Neural cell (in vitro differentiated cells): ENCODE results near the gene TENT4B. TPM values are rescaled to one million over a fixed set of nuclear protein-coding genes. Genes with fewer than 3 reads are reported as not detected.

Source experiments
- H2AFZ ChIP-seq: fragments of 200-600, 300-800 bp; sonication (generic), shearing (Covaris generic); 2 replicates; pipeline ENCODE4 v1.6.0; 2014; ENCODE audit warnings: low read depth, mild to moderate bottlenecking, antibody characterized with exemption, low read length, moderate library complexity
- H3F3A ChIP-seq: fragments of 200-600 bp; shearing (Covaris generic); 2 replicates; pipeline ENCODE4 v1.6.1; 2016; ENCODE audit warnings: mild to moderate bottlenecking, moderate library complexity, mixed read lengths, antibody characterized with exemption, low read length; ENCODE audit not compliant: insufficient read depth, poor library complexity, severe bottlenecking
- H3K27ac ChIP-seq: fragments of 200-600, 300-800 bp; sonication (generic), shearing (Covaris generic); 2 replicates; pipeline ENCODE4 v1.5.1; 2014; ENCODE audit warnings: mild to moderate bottlenecking, low read length, moderate library complexity
- H3K27me3 ChIP-seq: fragments of 300-800, 200-600 bp; sonication (generic), shearing (Covaris generic); 2 replicates; pipeline ENCODE4 v1.6.0; 2014; ENCODE audit warnings: mild to moderate bottlenecking, low read depth, low read length, moderate library complexity; ENCODE audit not compliant: insufficient read depth
- H3K36me3 ChIP-seq: fragments of 300-800, 200-600 bp; sonication (generic), shearing (Covaris generic); 2 replicates; pipeline ENCODE4 v1.5.1; 2014; ENCODE audit warnings: mild to moderate bottlenecking, antibody characterized with exemption, low read length, moderate library complexity; ENCODE audit not compliant: insufficient read depth
- H3K4me2 ChIP-seq: fragments of 300-800, 200-600 bp; sonication (generic), shearing (Covaris generic); 2 replicates; pipeline ENCODE4 v1.6.0; 2014; ENCODE audit warnings: mild to moderate bottlenecking, low read length
- H3K4me3 ChIP-seq: fragments of 300-800, 200-600 bp; sonication (generic), shearing (Covaris generic); 2 replicates; pipeline ENCODE4 v1.5.1; 2014; ENCODE audit warnings: mild to moderate bottlenecking, low read length, moderate library complexity
- H3K79me2 ChIP-seq: fragments of 200-600 bp; shearing (Covaris generic); replicated peaks from 2 replicates; pipeline ENCODE4 v1.6.0; 2014; ENCODE audit warnings: mild to moderate bottlenecking, low read length, moderate library complexity; ENCODE audit not compliant: insufficient read depth
- H3K9ac ChIP-seq: fragments of 300-800, 200-600 bp; sonication (generic), shearing (Covaris generic); 2 replicates; pipeline ENCODE4 v1.6.1; 2016; ENCODE audit warnings: mild to moderate bottlenecking, low read length, mixed read lengths
- H3K9me2 ChIP-seq: fragments of 200-600 bp; shearing (Covaris generic); 2 replicates; pipeline ENCODE4 v1.6.1; 2016; ENCODE audit warnings: mild to moderate bottlenecking, low read length, mixed read lengths; ENCODE audit not compliant: insufficient read depth
- H3K9me3 ChIP-seq: fragments of 200-600, 300-800 bp; sonication (generic), shearing (Covaris generic); 2 replicates; pipeline ENCODE4 v1.6.1; 2016; ENCODE audit warnings: mild to moderate bottlenecking, mixed run types, low read length, moderate library complexity, mixed read lengths
- H4K20me1 ChIP-seq: fragments of 200-600 bp; shearing (Covaris generic); 2 replicates; pipeline ENCODE4 v1.6.1; 2016; ENCODE audit warnings: mild to moderate bottlenecking, mixed run types; ENCODE audit not compliant: insufficient read depth
- EP300 ChIP-seq: fragments of 450-650 bp; conservative IDR thresholded peaks from 2 replicates; pipeline ENCODE4 v1.6.1; 2014; ENCODE audit warnings: antibody characterized with exemption, mild to moderate bottlenecking, moderate library complexity; ENCODE audit not compliant: poor library complexity, severe bottlenecking
- EZH2 ChIP-seq: fragments of 200-600, 300-800 bp; shearing (Covaris generic), sonication (generic); IDR thresholded peaks from 2 replicates; pipeline ENCODE4 v1.6.1; 2014; ENCODE audit warnings: antibody characterized with exemption, low read length, borderline replicate concordance, mild to moderate bottlenecking; ENCODE audit not compliant: insufficient read depth, poor library complexity, severe bottlenecking
- MXI1 ChIP-seq: fragments of 450-650 bp; conservative IDR thresholded peaks from 2 replicates; pipeline ENCODE4 v1.6.1; 2014; ENCODE audit warnings: antibody characterized with exemption, mild to moderate bottlenecking; ENCODE audit not compliant: poor library complexity, severe bottlenecking
- POLR2AphosphoS5 ChIP-seq: IDR thresholded peaks from 2 replicates; pipeline ENCODE4 v1.6.1; 2012
- RAD21 ChIP-seq: fragments of 450-650 bp; conservative IDR thresholded peaks from 2 replicates; pipeline ENCODE4 v1.6.1; 2014; ENCODE audit warnings: antibody characterized with exemption, mild to moderate bottlenecking, moderate library complexity
- REST ChIP-seq: IDR thresholded peaks from 2 replicates; pipeline ENCODE4 v1.6.1; 2012; ENCODE audit warnings: borderline replicate concordance
- SMC3 ChIP-seq: fragments of 450-650 bp; conservative IDR thresholded peaks from 2 replicates; pipeline ENCODE4 v1.6.1; 2014; ENCODE audit warnings: antibody characterized with exemption, mild to moderate bottlenecking, moderate library complexity; ENCODE audit not compliant: poor library complexity
- TAF1 ChIP-seq: IDR thresholded peaks from 2 replicates; pipeline ENCODE4 v1.6.1; 2012; ENCODE audit warnings: low read depth
- polyA plus RNA-seq: library from polyadenylated mRNA; depleted of rRNA; stranded (reverse); fragments of >200 nt; gene quantifications from 2 replicates; pipeline ENCODE4 v1.2.3, GENCODE V29; 2014
- TF ChIP-seq, protein P1 (sequence below): fragments of 450-650 bp; IDR thresholded peaks from 2 replicates; pipeline ENCODE4 v1.5.1; 2014; ENCODE audit warnings: antibody characterized with exemption, mild to moderate bottlenecking, moderate library complexity; ENCODE audit not compliant: poor library complexity, severe bottlenecking

Gene TENT4B
- polyA plus RNA-seq, 1 donor from 2014 or later, result 16.9 TPM

GRCh38 chr16:50224286-50224685 is 71.2 kb downstream of the TENT4B start:
- Histone ChIP-seq H3K27ac (no peak overlapping the region), H3F3A (no peaks in the 10 kb centered on the region), H2AFZ (no peak overlapping the region), H3K9ac (no peak overlapping the region), H3K9me3 (no peaks in the 10 kb centered on the region), H3K36me3 (peaks cover 8% of the 10 kb centered on the region), H4K20me1 (no peaks in the 10 kb centered on the region), H3K4me2 (no peak overlapping the region), H3K4me3 (no peak overlapping the region), H3K27me3 (no peaks in the 10 kb centered on the region), H3K79me2 (no peaks in the 10 kb centered on the region), H3K9me2 (no peaks in the 10 kb centered on the region)
- TF ChIP-seq, protein P1, sequence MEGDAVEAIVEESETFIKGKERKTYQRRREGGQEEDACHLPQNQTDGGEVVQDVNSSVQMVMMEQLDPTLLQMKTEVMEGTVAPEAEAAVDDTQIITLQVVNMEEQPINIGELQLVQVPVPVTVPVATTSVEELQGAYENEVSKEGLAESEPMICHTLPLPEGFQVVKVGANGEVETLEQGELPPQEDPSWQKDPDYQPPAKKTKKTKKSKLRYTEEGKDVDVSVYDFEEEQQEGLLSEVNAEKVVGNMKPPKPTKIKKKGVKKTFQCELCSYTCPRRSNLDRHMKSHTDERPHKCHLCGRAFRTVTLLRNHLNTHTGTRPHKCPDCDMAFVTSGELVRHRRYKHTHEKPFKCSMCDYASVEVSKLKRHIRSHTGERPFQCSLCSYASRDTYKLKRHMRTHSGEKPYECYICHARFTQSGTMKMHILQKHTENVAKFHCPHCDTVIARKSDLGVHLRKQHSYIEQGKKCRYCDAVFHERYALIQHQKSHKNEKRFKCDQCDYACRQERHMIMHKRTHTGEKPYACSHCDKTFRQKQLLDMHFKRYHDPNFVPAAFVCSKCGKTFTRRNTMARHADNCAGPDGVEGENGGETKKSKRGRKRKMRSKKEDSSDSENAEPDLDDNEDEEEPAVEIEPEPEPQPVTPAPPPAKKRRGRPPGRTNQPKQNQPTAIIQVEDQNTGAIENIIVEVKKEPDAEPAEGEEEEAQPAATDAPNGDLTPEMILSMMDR, result no peak
- TF ChIP-seq RAD21 (no peak), MXI1 (no peak), TAF1 (no peak), EZH2 (no peak), SMC3 (no peak), POLR2AphosphoS5 (no peak), EP300 (no peak), REST (no peak)

DNA sequence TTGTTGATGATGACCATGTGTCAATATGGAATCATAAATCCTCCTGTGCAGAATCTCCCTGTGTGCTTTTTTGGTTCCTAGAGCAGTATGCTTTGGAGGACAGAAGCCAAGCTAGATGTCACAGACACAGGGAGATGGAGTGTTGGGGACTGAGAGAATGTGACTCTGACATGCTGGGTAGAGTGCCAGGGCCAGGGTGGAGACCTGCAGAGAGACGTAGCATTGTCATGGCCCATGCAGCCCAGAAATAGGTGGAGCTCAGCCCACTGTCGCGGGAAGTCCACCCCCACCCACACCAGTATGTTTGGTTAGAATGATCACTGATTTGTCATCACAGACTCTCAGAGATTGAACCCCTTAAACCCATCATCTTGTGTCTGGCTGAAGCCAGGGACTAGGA is 74.0 kb downstream of the TENT4B start:
- Histone ChIP-seq H3K27ac (no peak overlapping the region), H3K4me2 (no peak overlapping the region), H3K36me3 (peaks cover 5% of the 10 kb centered on the region), H3K9me3 (no peaks in the 10 kb centered on the region), H3F3A (no peaks in the 10 kb centered on the region), H3K27me3 (no peaks in the 10 kb centered on the region), H3K9ac (no peak overlapping the region), H4K20me1 (no peaks in the 10 kb centered on the region), H3K9me2 (no peaks in the 10 kb centered on the region), H3K79me2 (no peaks in the 10 kb centered on the region), H3K4me3 (no peak overlapping the region), H2AFZ (no peak overlapping the region)
- TF ChIP-seq MXI1, result no peak
- no peak for TF ChIP-seq SMC3
- no peak for TF ChIP-seq TAF1
- no peak for TF ChIP-seq POLR2AphosphoS5
- no peak for TF ChIP-seq EP300
- no peak for TF ChIP-seq RAD21
- TF ChIP-seq, protein P1, result no peak
- no peak for TF ChIP-seq REST
- no peak for TF ChIP-seq EZH2
